IMR-90 (cell line): Measurements from ENCODE around the gene RASSF7. TPM values are rescaled to one million over a fixed set of nuclear protein-coding genes. Genes with fewer than 3 reads are reported as not detected.

Experiments
- ATAC-seq: fragments of 200-7000 bp; cut with Tn5 transposase; 2 replicates; pipeline ENCODE4 v1.9.1; 2020; ENCODE audit warnings: low read depth, mild to moderate bottlenecking, moderate library complexity
- BruUV-seq: library from RNA; stranded (reverse); fragments of 400-500 nt; replicated peaks from 2 replicates; lab custom pipeline; 2021; lab: Mats Ljungman, UMichigan
- CTCF ChIA-PET: fragments of 300-600 bp; formaldehyde crosslinking; extraction: SDS; loops from one replicate; lab custom pipeline; 2021; ENCODE audit warnings: antibody characterized with exemption; lab: Yijun Ruan, JAX
- POLR2A ChIA-PET: fragments of 300-600 bp; sonication (Branson Sonifier 250); formaldehyde crosslinking; loops from one replicate; lab custom pipeline; 2022; ENCODE audit warnings: antibody characterized with exemption; ENCODE audit not compliant: unreplicated experiment; lab: Charles Lee
- DNase-seq: peaks from one replicate; pipeline ENCODE4 v3.0.0; 2013
- H2AFZ ChIP-seq: replicated peaks from 2 replicates; pipeline ENCODE3; 2013; ENCODE audit warnings: low read length, mild to moderate bottlenecking; ENCODE audit not compliant: poor library complexity
- H2AK5ac ChIP-seq: 2 replicates; pipeline ENCODE4 v1.6.1; 2013; ENCODE audit warnings: low read depth, low read length, inconsistent platforms
- H2AK9ac ChIP-seq: replicated peaks from 2 replicates; pipeline ENCODE3; 2013; ENCODE audit warnings: mild to moderate bottlenecking, low read depth, low read length, moderate library complexity; ENCODE audit not compliant: poor library complexity
- H2BK120ac ChIP-seq: 2 replicates; pipeline ENCODE4 v1.6.1; 2013; ENCODE audit warnings: low read depth, low read length, inconsistent platforms
- H2BK15ac ChIP-seq: 3 replicates; pipeline ENCODE4 v1.6.1; 2013; ENCODE audit warnings: low read depth, low read length, inconsistent platforms
- H2BK20ac ChIP-seq: 2 replicates; pipeline ENCODE4 v1.6.1; 2013; ENCODE audit warnings: low read depth, mild to moderate bottlenecking, inconsistent platforms, low read length, moderate library complexity
- H2BK5ac ChIP-seq: 2 replicates; pipeline ENCODE4 v1.6.1; 2013; ENCODE audit warnings: mild to moderate bottlenecking, low read depth, low read length, inconsistent platforms; ENCODE audit not compliant: poor library complexity, severe bottlenecking
- H3K14ac ChIP-seq: replicated peaks from 2 replicates; pipeline ENCODE4 v1.6.1; 2013; ENCODE audit warnings: low read depth, low read length, inconsistent platforms
- H3K18ac ChIP-seq: 2 replicates; pipeline ENCODE4 v1.6.1; 2013; ENCODE audit warnings: low read depth, low read length, control low read depth
- H3K23ac ChIP-seq: 2 replicates; pipeline ENCODE4 v1.6.1; 2013; ENCODE audit warnings: low read depth, low read length, inconsistent platforms
- H3K27ac ChIP-seq: 2 replicates; pipeline ENCODE4 v1.5.1; 2013; ENCODE audit warnings: mild to moderate bottlenecking, control low read depth, low read length; ENCODE audit not compliant: insufficient read depth
- H3K27me3 ChIP-seq: 2 replicates; pipeline ENCODE4 v1.6.1; 2013; ENCODE audit warnings: low read length; ENCODE audit not compliant: control insufficient read depth, insufficient read depth
- H3K36me3 ChIP-seq: 2 replicates; pipeline ENCODE4 v1.6.1; 2013; ENCODE audit warnings: low read length, mixed read lengths; ENCODE audit not compliant: control insufficient read depth, insufficient read depth
- H3K4ac ChIP-seq: 2 replicates; pipeline ENCODE4 v1.6.1; 2013; ENCODE audit warnings: low read depth, low read length, inconsistent platforms
- H3K4me1 ChIP-seq: 2 replicates; pipeline ENCODE4 v1.6.1; 2013; ENCODE audit warnings: low read length, mixed read lengths; ENCODE audit not compliant: control insufficient read depth, insufficient read depth
- H3K4me2 ChIP-seq: 2 replicates; pipeline ENCODE4 v1.6.1; 2013; ENCODE audit warnings: low read depth, mild to moderate bottlenecking, control low read depth, low read length, moderate library complexity
- H3K4me3 ChIP-seq: 2 replicates; pipeline ENCODE4 v1.5.1; 2013; ENCODE audit warnings: low read depth, mild to moderate bottlenecking, control low read depth, low read length, moderate library complexity; ENCODE audit not compliant: insufficient read depth
- H3K56ac ChIP-seq: 2 replicates; pipeline ENCODE4 v1.6.1; 2013; ENCODE audit warnings: low read length, inconsistent platforms; ENCODE audit not compliant: insufficient read depth; ENCODE audit errors: extremely low read depth
- H3K79me1 ChIP-seq, 2 experiments: 2 replicates each; pipeline ENCODE4 v1.6.1; 2013; ENCODE audit warnings: low read length in 2 of 2, inconsistent platforms in 1 of 2, low read depth in 1 of 2
- H3K9ac ChIP-seq: 2 replicates; pipeline ENCODE4 v1.6.1; 2013; ENCODE audit warnings: low read depth, low read length, control low read depth
- H3K9me1 ChIP-seq: 2 replicates; pipeline ENCODE4 v1.6.1; 2013; ENCODE audit warnings: low read length, inconsistent platforms; ENCODE audit not compliant: insufficient read depth
- H3K9me3 ChIP-seq: 2 replicates; pipeline ENCODE4 v1.6.1; 2013; ENCODE audit warnings: low read length; ENCODE audit not compliant: control insufficient read depth, insufficient read depth
- H4K20me1 ChIP-seq: 2 replicates; pipeline ENCODE4 v1.6.1; 2013; ENCODE audit warnings: low read length, inconsistent platforms; ENCODE audit not compliant: insufficient read depth
- H4K5ac ChIP-seq: 2 replicates; pipeline ENCODE4 v1.6.1; 2013; ENCODE audit warnings: mild to moderate bottlenecking, low read depth, low read length, control low read depth
- H4K8ac ChIP-seq, 2 experiments: 2 replicates each; pipeline ENCODE4 v1.6.1; 2013; ENCODE audit warnings: low read depth in 2 of 2, low read length in 2 of 2, control low read depth in 1 of 2, inconsistent platforms in 1 of 2
- H4K91ac ChIP-seq: 2 replicates; pipeline ENCODE4 v1.6.1; 2013; ENCODE audit warnings: low read depth, low read length, inconsistent platforms; ENCODE audit not compliant: insufficient read depth
- BHLHE40 ChIP-seq: fragments of 150-350 bp; IDR thresholded peaks from 2 replicates; pipeline ENCODE4 v1.6.1; 2016; ENCODE audit warnings: mild to moderate bottlenecking, low read depth, low read length
- CEBPB ChIP-seq: IDR thresholded peaks from 2 replicates; pipeline ENCODE4 v1.6.1; 2012; ENCODE audit warnings: low read depth, low read length, improper control_type of control experiment
- CHD1 ChIP-seq: IDR thresholded peaks from 2 replicates; pipeline ENCODE4 v1.6.1; 2012; ENCODE audit warnings: low read depth, low read length, improper control_type of control experiment
- FOS ChIP-seq: fragments of 150-350 bp; IDR thresholded peaks from 2 replicates; pipeline ENCODE4 v1.6.1; 2016; ENCODE audit warnings: low read depth, low read length
- MAFK ChIP-seq: IDR thresholded peaks from 2 replicates; pipeline ENCODE4 v1.6.1; 2012; ENCODE audit warnings: low read depth, low read length, improper control_type of control experiment
- MAZ ChIP-seq: IDR thresholded peaks from 2 replicates; pipeline ENCODE4 v1.6.1; 2012; ENCODE audit warnings: low read depth, mild to moderate bottlenecking, low read length, improper control_type of control experiment, moderate library complexity, borderline replicate concordance
- MXI1 ChIP-seq: IDR thresholded peaks from 2 replicates; pipeline ENCODE4 v1.6.1; 2012; ENCODE audit warnings: low read depth, mild to moderate bottlenecking, low read length, moderate library complexity, borderline replicate concordance
- NFE2L2 ChIP-seq: fragments of 150-350 bp; IDR thresholded peaks from 2 replicates; pipeline ENCODE4 v1.6.1; 2016; ENCODE audit warnings: low read depth, mild to moderate bottlenecking, low read length
- POLR2A ChIP-seq: IDR thresholded peaks from 2 replicates; pipeline ENCODE4 v1.6.1; 2012; ENCODE audit warnings: mild to moderate bottlenecking, low read depth, low read length
- RAD21 ChIP-seq: IDR thresholded peaks from 2 replicates; pipeline ENCODE4 v1.6.1; 2012; ENCODE audit warnings: low read length, improper control_type of control experiment
- RCOR1 ChIP-seq: IDR thresholded peaks from 2 replicates; pipeline ENCODE4 v1.6.1; 2012; ENCODE audit warnings: mild to moderate bottlenecking, low read length, improper control_type of control experiment; ENCODE audit not compliant: insufficient replicate concordance
- RFX5 ChIP-seq: IDR thresholded peaks from 2 replicates; pipeline ENCODE4 v1.8.0; 2012; ENCODE audit warnings: low read depth, mild to moderate bottlenecking, low read length, moderate library complexity
- SMC3 ChIP-seq: fragments of 150-350 bp; IDR thresholded peaks from 2 replicates; pipeline ENCODE4 v1.6.1; 2016; ENCODE audit warnings: low read depth, mild to moderate bottlenecking, antibody characterized with exemption, low read length, moderate library complexity
- USF2 ChIP-seq: fragments of 150-350 bp; IDR thresholded peaks from 2 replicates; pipeline ENCODE4 v1.6.1; 2017; ENCODE audit warnings: mild to moderate bottlenecking, antibody characterized with exemption, low read length, low read depth
- WGBS, 2 experiments: methylation state at CpG; one replicate each; pipeline versions ENCODE4 v1.1.5 to v1.1.7; 2013; ENCODE audit warnings: missing lambda C conversion rate in 2 of 2; ENCODE audit not compliant: insufficient read length in 1 of 2; ENCODE audit errors: extremely low coverage in 2 of 2; 5-methylcytosine and 5-hydroxymethylcytosine counted together
- dilution Hi-C: fragments of 300-500 bp; cut with HindIII; formaldehyde crosslinking; loops from one replicate; pipeline ENCODE4 v1.14.3; 2018; ENCODE audit warnings: low sequenced_read_pairs; ENCODE audit not compliant: unreplicated experiment
- in situ Hi-C: fragments of 300-500 bp; cut with MboI; formaldehyde crosslinking; loops from 3 replicates; pipeline ENCODE4 v1.14.3; 2019; ENCODE audit warnings: low sequenced_read_pairs, inconsistent platforms, mixed read lengths
- intact Hi-C: fragments of 100-400 bp; cut with micrococcal nuclease; formaldehyde crosslinking; loops from 2 replicates; pipeline ENCODE4 v1.10.0; 2022
- polyA plus RNA-seq, 3 experiments: library from polyadenylated mRNA; depleted of rRNA; stranded (reverse); fragments of >200 nt; gene quantifications; 2 replicates each; pipeline ENCODE4 v1.2.3, GENCODE V29; 2012; ENCODE audit warnings: low replicate concordance in 1 of 3
- total RNA-seq: library from RNA; depleted of rRNA; stranded (reverse); fragments of >200 nt; gene quantifications from 2 replicates; pipeline ENCODE4 v1.2.3, GENCODE V29; 2012
- TF ChIP-seq, protein P1 (sequence below): fragments of 150-350 bp; IDR thresholded peaks from 2 replicates; pipeline ENCODE4 v1.6.1; 2016; ENCODE audit warnings: low read depth, mild to moderate bottlenecking, low read length, moderate library complexity, borderline replicate concordance
- TF ChIP-seq, protein P2 (sequence below): conservative IDR thresholded peaks from 2 replicates; pipeline ENCODE4 v1.5.1; 2012; ENCODE audit warnings: mild to moderate bottlenecking, low read depth, low read length, improper control_type of control experiment

The RASSF7 gene
- total and polyA plus RNA-seq, 2 of the 4 experiments (the other 2 are of a cell fraction): 6.8 to 18.5 TPM

GRCh38 chr11:587978-588380 lies 27.2 kb downstream of the RASSF7 start:
- Histone ChIP-seq H3K14ac (no peak overlapping the region), H3K56ac (no peak overlapping the region), H3K23ac (no peak overlapping the region), H3K9me1 (peaks cover 12% of the 10 kb centered on the region; the same call in 1 of the 2 replicates), H2BK15ac (no peak overlapping the region), H3K4me3 (no peak overlapping the region), H4K20me1 (peaks cover 71% of the 10 kb centered on the region), H3K4ac (peak overlapping the region; percentile 40; the same call in 1 of the 2 replicates), H2AFZ (peak overlapping the region; percentile 57), H2BK20ac (no peak overlapping the region), H3K4me2 (no peak overlapping the region), H4K91ac (no peak overlapping the region), H3K18ac (no peak overlapping the region), H2AK9ac (no peak overlapping the region), H3K9ac (no peak overlapping the region), H3K36me3 (peaks cover 59% of the 10 kb centered on the region), H3K79me1 (peaks cover 37 to 72% of the 10 kb centered on the region in 2 experiments), H3K9me3 (no peaks in the 10 kb centered on the region), H2BK120ac (no peak overlapping the region), H4K5ac (no peak overlapping the region), H4K8ac (no peak overlapping the region), H2BK5ac (peak overlapping the region; percentile 48), H2AK5ac (0 out of 2 replicates have a peak overlapping the region, but pooled peaks have one; percentile 21), H3K27ac (peak overlapping the region; percentile 44), H3K27me3 (no peaks in the 10 kb centered on the region), H3K4me1 (peaks cover 7% of the 10 kb centered on the region; the same call in 1 of the 2 replicates)
- no TSS peak for BruUV-seq
- WGBS, 2 experiments: no CpG with 5 or more reads among the region's 6 CpGs
- peak; percentile 94 for ATAC-seq
- TF ChIP-seq, protein P1, sequence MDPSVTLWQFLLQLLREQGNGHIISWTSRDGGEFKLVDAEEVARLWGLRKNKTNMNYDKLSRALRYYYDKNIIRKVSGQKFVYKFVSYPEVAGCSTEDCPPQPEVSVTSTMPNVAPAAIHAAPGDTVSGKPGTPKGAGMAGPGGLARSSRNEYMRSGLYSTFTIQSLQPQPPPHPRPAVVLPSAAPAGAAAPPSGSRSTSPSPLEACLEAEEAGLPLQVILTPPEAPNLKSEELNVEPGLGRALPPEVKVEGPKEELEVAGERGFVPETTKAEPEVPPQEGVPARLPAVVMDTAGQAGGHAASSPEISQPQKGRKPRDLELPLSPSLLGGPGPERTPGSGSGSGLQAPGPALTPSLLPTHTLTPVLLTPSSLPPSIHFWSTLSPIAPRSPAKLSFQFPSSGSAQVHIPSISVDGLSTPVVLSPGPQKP: no peak
- TF ChIP-seq MXI1 (no peak), POLR2A (no peak), SMC3 (no peak), MAZ (peak; percentile 54), BHLHE40 (peak; percentile 64), NFE2L2 (no peak), MAFK (no peak), FOS (0 out of 2 replicates have a peak, but pooled peaks have one; percentile 34), RAD21 (no peak), RFX5 (no peak), CHD1 (no peak), RCOR1 (no peak), USF2 (no peak), CEBPB (peak; percentile 70)
- TF ChIP-seq, protein P2, sequence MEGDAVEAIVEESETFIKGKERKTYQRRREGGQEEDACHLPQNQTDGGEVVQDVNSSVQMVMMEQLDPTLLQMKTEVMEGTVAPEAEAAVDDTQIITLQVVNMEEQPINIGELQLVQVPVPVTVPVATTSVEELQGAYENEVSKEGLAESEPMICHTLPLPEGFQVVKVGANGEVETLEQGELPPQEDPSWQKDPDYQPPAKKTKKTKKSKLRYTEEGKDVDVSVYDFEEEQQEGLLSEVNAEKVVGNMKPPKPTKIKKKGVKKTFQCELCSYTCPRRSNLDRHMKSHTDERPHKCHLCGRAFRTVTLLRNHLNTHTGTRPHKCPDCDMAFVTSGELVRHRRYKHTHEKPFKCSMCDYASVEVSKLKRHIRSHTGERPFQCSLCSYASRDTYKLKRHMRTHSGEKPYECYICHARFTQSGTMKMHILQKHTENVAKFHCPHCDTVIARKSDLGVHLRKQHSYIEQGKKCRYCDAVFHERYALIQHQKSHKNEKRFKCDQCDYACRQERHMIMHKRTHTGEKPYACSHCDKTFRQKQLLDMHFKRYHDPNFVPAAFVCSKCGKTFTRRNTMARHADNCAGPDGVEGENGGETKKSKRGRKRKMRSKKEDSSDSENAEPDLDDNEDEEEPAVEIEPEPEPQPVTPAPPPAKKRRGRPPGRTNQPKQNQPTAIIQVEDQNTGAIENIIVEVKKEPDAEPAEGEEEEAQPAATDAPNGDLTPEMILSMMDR: no peak
- in situ Hi-C loops (no loop called here), intact Hi-C loops (no loop called here), dilution Hi-C loops (no loop called here)
- ChIA-PET POLR2A (no interaction called here), CTCF (no interaction called here)
- DNase-seq: peak; percentile 58
